SIG-M5 (cell line): ENCODE measurements around the gene CNDP1.

Experiments used
- DNase-seq: peaks from one replicate; lab custom pipeline; 2025; lab: John Stamatoyannopoulos, UW

The CNDP1 gene

DNA sequence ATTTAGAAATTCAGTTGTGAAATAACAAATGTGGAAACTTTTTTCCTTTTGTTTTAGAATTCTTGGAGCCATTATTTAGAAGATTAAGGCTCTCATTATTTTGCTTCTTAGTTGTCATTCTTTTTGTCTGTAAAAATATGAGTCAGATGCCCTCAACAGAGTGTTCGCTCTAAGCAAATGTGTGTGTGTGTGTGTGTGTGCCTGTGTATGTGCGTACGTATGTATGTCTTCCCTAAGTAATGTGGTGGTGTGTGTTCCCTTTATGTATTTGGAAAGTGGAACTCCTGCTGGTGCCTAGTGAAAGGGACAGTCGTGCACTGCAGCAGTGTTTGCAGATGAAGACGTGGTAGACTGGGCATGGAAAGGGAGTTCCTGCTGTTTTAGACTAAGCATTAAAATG is 90.9 kb downstream of the CNDP1 start:
- no peak for DNase-seq

DNA sequence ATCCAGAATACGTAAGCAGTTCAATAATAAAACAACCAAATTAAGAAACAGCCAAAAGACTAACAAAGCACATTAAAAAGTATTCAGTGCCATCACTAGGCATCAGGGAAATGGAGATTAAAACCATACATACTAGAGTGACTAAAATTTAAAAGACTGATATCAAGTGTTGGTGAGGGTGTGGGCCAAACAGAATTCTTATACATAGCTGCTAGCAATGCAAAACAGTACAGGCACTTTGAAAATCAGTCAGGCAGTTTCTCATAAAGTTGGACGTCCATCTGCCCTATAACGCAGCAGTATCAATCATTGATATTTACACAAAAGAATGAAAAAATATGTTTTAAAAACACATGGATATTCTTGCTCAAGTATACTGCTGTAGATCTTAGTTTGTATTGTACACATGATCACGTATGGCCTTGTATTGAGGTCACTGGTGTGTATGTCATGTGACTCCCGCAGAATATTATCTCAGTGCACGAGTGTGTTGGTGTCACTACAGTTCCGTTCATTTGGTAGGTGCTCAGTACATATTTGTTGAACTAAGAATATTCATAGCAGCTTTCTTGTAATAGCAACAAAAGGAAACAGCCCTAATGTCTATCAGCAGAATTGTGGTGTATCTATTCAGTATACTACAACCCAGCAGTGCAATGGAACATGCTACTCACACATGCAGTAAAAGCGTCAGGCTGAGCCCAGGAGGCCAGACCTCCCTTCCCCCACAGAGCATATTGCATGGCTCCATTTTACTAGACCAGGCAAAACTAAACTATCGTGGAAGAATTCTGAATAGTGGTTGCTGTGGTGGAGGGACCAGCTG is 92.0 kb downstream of the CNDP1 start:
- DNase-seq: no peak

DNA sequence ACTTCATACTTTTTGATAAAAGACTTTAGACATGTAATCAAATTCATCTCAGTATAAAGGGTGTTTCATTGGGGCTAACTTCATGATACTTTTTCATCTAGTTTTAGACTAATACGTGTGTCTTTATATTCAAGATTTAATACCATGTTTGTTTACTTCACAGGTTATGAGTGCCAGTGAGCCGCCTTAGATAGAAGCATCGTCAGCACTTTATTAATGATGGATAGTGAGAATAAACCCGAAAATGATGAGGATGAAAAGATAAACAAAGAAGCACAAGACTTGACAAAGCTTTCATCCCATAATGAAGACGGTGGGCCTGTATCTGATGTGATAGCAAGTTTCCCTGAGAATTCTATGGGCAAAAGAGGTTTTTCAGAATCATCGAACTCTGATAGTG is 96.5 kb downstream of the CNDP1 start:
- DNase-seq: no peak

DNA sequence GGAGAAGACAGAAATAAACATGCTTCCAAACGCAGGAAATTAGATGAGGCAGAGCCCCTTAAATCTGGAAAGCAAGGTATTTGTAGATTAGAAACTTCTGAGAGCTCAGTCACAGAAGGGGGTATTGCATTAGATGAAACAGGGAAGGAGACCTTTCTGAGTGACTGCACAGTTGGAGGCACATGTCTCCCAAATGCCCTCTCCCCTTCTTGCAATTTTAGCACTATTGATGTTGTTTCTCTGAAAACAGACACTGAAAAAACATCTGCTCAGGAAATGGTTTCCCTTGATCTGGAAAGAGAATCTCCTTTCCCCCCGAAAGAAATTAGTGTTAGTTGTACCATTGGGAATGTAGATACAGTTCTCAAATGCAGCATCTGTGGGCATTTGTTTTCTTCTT is 96.9 kb downstream of the CNDP1 start:
- DNase-seq: no peak

DNA sequence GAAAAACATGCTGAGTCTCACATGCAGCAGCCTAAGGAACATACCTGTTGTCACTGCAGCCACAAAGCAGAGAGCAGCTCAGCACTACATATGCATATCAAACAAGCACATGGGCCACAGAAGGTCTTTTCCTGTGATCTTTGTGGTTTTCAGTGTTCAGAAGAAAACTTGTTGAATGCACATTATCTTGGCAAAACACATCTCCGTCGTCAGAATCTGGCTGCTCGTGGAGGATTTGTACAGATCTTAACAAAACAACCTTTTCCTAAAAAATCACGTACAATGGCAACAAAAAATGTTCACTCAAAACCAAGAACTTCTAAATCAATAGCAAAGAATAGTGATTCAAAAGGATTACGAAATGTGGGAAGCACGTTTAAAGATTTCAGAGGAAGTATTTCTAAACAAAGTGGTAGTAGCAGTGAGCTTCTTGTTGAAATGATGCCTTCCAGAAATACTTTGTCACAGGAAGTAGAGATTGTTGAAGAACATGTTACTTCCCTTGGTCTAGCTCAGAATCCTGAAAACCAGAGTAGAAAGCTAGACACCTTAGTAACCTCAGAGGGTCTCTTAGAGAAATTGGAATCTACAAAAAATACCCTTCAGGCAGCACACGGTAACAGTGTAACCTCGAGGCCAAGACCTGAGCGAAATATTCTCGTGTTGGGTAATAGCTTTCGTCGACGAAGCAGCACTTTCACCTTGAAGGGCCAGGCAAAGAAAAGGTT is 97.5 kb downstream of the CNDP1 start:
- DNase-seq: no peak

DNA sequence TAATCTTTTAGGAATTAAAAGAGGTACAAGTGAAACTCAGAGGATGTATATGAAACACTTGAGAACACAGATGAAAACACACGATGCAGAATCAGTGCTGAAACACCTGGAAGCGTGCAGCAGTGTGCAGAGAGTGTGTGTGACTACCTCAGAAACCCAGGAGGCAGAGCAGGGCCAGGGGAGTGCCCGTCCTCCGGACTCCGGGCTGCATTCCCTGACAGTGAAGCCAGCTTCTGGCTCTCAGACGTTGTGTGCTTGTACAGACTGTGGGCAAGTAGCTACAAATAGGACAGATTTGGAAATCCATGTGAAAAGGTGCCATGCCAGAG is 98.0 kb downstream of the CNDP1 start:
- DNase-seq: no peak

DNA sequence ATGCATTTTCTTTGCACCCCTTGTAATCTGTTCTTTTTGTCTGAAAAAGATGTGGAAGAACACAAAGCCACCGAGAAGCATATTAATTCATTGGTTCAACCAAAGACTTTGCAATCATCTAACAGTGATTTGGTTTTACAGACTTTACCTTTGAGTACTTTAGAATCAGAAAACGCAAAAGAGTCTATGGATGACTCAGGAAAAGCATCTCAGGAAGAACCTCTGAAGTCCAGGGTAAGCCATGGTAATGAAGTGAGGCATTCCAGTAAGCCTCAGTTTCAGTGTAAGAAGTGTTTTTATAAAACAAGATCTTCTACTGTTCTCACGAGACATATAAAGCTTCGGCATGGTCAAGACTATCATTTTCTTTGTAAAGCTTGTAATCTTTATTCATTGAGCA is 98.6 kb downstream of the CNDP1 start:
- DNase-seq: no peak

DNA sequence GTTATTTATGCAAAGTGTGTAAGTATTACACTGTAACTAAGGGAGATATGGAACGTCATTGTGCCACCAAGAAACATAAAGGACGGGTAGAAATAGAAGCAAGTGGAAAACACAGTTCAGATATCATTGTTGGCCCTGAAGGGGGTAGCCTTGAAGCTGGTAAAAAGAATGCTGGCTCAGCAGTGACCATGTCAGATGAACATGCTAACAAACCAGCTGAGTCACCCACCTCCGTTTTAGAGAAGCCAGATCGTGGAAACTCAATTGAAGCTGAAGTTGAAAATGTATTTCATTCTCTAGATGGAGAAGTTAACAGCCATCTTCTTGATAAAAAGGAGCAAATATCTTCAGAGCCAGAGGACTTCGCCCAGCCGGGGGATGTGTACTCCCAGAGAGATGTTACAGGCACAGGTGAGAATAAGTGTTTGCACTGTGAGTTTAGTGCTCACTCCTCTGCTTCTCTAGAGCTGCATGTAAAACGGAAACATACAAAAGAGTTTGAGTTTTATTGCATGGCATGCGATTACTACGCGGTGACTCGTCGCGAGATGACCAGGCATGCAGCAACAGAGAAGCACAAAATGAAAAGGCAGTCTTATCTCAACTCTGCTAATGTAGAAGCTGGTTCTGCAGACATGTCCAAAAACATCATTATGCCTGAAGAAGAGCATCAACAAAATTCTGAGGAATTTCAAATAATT is 99.5 kb downstream of the CNDP1 start:
- no peak for DNase-seq

DNA sequence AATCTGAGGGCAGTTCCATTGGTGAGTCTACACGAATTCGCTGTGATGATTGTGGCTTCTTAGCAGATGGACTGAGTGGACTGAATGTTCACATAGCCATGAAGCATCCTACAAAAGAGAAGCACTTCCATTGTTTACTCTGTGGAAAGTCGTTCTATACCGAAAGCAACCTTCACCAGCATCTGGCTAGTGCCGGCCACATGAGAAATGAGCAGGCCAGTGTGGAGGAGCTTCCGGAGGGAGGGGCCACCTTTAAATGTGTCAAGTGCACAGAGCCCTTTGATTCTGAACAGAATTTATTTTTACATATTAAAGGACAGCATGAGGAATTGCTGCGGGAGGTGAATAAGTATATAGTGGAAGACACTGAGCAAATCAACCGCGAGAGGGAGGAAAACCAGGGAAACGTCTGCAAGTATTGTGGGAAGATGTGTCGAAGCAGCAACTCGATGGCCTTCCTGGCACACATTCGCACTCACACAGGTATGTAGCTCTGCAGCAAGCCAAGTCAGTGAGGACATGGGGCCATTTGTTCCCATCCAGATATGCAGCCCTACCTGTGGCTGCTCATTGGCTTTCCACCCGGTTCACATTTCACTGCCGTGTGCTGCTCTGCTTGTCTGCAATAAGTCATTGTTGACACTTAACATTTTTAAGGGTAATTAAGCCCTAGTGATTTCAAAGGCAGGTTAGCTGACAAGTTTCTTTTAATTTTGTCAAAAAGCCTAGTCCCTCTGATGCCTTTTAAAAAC is 101.1 kb downstream of the CNDP1 start:
- DNase-seq: no peak
